ENCODE data around the gene RSPH1. TPM values are rescaled to one million over a fixed set of nuclear protein-coding genes. Genes with fewer than 3 reads are reported as not detected.

The RSPH1 gene
- total RNA-seq, 2 experiments from 2014 or later: 0.32 TPM; not detected in 1

- Mint-ChIP-seq H3K4me1 (peaks cover 2% of the 10 kb centered on the region), H3K27me3 (no peaks in the 10 kb centered on the region), H3K36me3 (no peaks in the 10 kb centered on the region), H3K4me3 (no peak overlapping the region), H3K27ac (no peak overlapping the region), H3K9me3 (no peaks in the 10 kb centered on the region)
- no peak for DNase-seq
Measured at GRCh38 chr21:42509244-42509643, 13.2 kb upstream of the RSPH1 start.

GRCh38 chr21:42508371-42508770, 12.3 kb upstream of the RSPH1 start:
- DNase-seq: no peak
- Mint-ChIP-seq H3K4me3 (no peak overlapping the region), H3K27me3 (no peaks in the 10 kb centered on the region), H3K36me3 (no peaks in the 10 kb centered on the region), H3K27ac (no peak overlapping the region), H3K9me3 (no peaks in the 10 kb centered on the region), H3K4me1 (peaks cover 10% of the 10 kb centered on the region)

GRCh38 chr21:42507418-42507817, 11.4 kb upstream of the RSPH1 start:
- H3K36me3 Mint-ChIP-seq: no peaks in the 10 kb centered on the region
- DNase-seq: no peak
- no peaks in the 10 kb centered on the region for H3K27me3 Mint-ChIP-seq
- H3K4me1 Mint-ChIP-seq: peaks cover 10% of the 10 kb centered on the region
- no peak overlapping the region for H3K4me3 Mint-ChIP-seq
- no peaks in the 10 kb centered on the region for H3K9me3 Mint-ChIP-seq
- no peak overlapping the region for H3K27ac Mint-ChIP-seq

- H3K4me3 Mint-ChIP-seq: no peak overlapping the region
- H3K9me3 Mint-ChIP-seq: no peaks in the 10 kb centered on the region
- no peak overlapping the region for H3K27ac Mint-ChIP-seq
- no peak for DNase-seq
- no peaks in the 10 kb centered on the region for H3K36me3 Mint-ChIP-seq
- peaks cover 10% of the 10 kb centered on the region for H3K4me1 Mint-ChIP-seq
- H3K27me3 Mint-ChIP-seq: peaks cover 4% of the 10 kb centered on the region
Measured at GRCh38 chr21:42505090-42505726, 9.2 kb upstream of the RSPH1 start.

DNA sequence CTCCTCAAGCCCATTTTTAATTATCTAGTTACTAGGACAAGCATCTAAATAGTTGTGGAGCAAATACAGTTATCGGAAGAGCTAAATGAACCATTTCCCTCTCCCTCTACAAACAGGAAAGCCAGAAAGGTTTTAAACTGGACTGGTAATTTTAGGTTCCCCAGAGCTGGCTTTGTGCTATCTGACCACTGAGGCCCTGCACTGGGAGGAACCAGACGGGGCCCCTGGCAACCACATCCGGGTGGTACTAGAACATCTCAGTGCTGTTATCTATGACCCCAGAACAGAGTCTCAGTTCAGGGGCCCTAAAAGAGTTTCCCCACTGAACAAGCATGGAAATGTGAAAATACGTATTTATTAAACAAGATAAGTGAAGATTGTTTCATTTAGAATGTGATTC, 7.7 kb upstream of the RSPH1 start:
- Mint-ChIP-seq H3K9me3 (no peaks in the 10 kb centered on the region), H3K27ac (peak overlapping the region; percentile 77), H3K27me3 (peaks cover 4% of the 10 kb centered on the region), H3K36me3 (no peaks in the 10 kb centered on the region), H3K4me3 (no peak overlapping the region), H3K4me1 (peaks cover 10% of the 10 kb centered on the region)
- DNase-seq: no peak

GRCh38 chr21:42500736-42501135, 4.7 kb upstream of the RSPH1 start:
- no peaks in the 10 kb centered on the region for H3K9me3 Mint-ChIP-seq
- peaks cover 4% of the 10 kb centered on the region for H3K27me3 Mint-ChIP-seq
- no peak overlapping the region for H3K27ac Mint-ChIP-seq
- peaks cover 20% of the 10 kb centered on the region for H3K4me1 Mint-ChIP-seq
- no peak for DNase-seq
- H3K36me3 Mint-ChIP-seq: no peaks in the 10 kb centered on the region
- H3K4me3 Mint-ChIP-seq: no peak overlapping the region

GRCh38 chr21:42500225-42500624, 4.2 kb upstream of the RSPH1 start:
- Mint-ChIP-seq H3K36me3 (no peaks in the 10 kb centered on the region), H3K27me3 (peaks cover 4% of the 10 kb centered on the region), H3K4me1 (peaks cover 24% of the 10 kb centered on the region), H3K4me3 (no peak overlapping the region), H3K9me3 (no peaks in the 10 kb centered on the region), H3K27ac (no peak overlapping the region)
- no peak for DNase-seq

DNA sequence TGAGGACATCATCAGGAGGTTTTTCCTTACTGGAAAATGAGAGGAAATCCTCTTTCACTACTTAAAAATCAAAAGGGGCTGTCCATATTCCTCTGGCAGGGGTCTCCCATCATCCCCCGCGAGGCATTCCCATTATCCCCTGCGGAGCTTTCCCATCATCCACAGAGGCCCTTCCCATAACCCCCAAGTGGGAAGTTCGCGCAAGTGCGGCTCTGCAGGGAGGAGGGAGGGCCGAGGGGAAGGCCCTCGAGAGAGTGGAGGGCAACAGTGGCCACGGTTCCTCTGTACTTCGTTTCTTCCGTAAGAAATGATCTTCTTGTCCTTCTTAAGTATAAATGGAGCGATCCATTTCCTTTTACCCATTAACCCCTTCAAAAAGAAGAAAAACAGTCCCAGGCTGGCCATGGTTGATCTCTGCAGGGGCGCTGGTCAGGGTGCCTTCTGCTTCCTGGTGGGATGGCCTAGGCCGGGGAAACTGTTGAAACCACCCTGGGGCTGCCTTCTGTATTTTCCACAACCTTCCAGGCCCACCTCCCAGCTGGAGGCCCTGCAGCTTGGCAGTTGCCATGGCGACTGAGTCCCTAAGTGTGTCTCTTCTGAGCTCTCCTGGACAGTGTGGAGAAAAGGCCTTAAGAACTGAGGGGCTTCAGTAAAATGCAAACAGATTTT, 3.6 kb upstream of the RSPH1 start:
- Mint-ChIP-seq H3K27me3 (peaks cover 4% of the 10 kb centered on the region), H3K36me3 (no peaks in the 10 kb centered on the region), H3K9me3 (no peaks in the 10 kb centered on the region), H3K4me1 (peaks cover 22% of the 10 kb centered on the region), H3K4me3 (no peak overlapping the region), H3K27ac (no peak overlapping the region)
- DNase-seq: no peak

GRCh38 chr21:42498012-42498411, 2.0 kb upstream of the RSPH1 start:
- H3K9me3 Mint-ChIP-seq: no peaks in the 10 kb centered on the region
- H3K4me3 Mint-ChIP-seq: no peak overlapping the region
- peaks cover 4% of the 10 kb centered on the region for H3K27me3 Mint-ChIP-seq
- no peak for DNase-seq
- H3K4me1 Mint-ChIP-seq: peaks cover 14% of the 10 kb centered on the region
- H3K36me3 Mint-ChIP-seq: no peaks in the 10 kb centered on the region
- no peak overlapping the region for H3K27ac Mint-ChIP-seq

DNA sequence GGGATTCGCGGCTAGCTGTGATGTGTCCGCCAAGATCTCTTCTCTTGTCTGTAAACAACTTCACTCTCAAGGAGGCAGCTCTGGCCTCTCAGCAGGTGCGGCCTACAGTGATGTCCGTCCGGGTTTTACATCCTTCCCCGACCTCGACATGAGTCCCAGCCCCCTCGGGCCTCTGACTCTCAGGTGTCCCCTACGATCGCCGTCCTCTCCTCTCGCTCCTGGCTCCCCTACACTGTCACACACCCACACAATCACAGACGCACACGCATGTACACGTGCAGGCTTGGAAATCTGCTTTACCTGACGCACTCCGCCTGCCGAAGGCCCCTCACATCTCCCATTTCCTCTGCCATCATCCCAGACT, 797 bp upstream of the RSPH1 start:
- no peaks in the 10 kb centered on the region for H3K27me3 Mint-ChIP-seq

DNA sequence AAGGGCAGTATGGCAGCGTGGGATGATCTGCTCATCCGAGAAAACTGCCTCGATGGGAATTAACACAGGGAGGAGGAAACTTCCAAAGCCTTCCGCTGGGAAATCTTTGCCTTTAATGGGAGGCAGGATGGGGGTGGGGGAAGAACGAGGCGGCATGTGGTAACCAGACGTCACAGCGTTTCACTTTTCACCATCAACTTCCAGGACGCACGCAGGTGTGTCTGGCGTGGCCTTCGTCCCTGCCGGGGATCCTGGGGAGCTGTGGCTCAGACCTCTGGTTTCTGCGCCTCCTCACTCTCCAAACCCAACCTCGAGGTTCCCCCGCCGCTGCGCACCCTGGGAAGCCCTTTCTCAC, 282 bp downstream of the RSPH1 start:
- Mint-ChIP-seq H3K4me3 (peak overlapping the region; percentile 86), H3K27me3 (no peaks in the 10 kb centered on the region), H3K36me3 (no peaks in the 10 kb centered on the region), H3K27ac (peak overlapping the region; percentile 68), H3K9me3 (no peaks in the 10 kb centered on the region), H3K4me1 (peaks cover 14% of the 10 kb centered on the region)
- no peak for DNase-seq

More for the DNA sequence above, 797 bp upstream of the RSPH1 start:
- Mint-ChIP-seq H3K27ac (peak overlapping the region; percentile 42), H3K4me3 (peak overlapping the region; percentile 86), H3K4me1 (peaks cover 14% of the 10 kb centered on the region), H3K9me3 (no peaks in the 10 kb centered on the region), H3K36me3 (no peaks in the 10 kb centered on the region)
- DNase-seq: no peak

GRCh38 chr21:42495027-42495426, 997 bp downstream of the RSPH1 start:
- DNase-seq: no peak
- Mint-ChIP-seq H3K36me3 (no peaks in the 10 kb centered on the region), H3K4me1 (peaks cover 14% of the 10 kb centered on the region), H3K27ac (no peak overlapping the region), H3K4me3 (no peak overlapping the region), H3K9me3 (no peaks in the 10 kb centered on the region), H3K27me3 (no peaks in the 10 kb centered on the region)

- Mint-ChIP-seq H3K4me3 (no peak overlapping the region), H3K9me3 (no peaks in the 10 kb centered on the region), H3K27ac (no peak overlapping the region), H3K4me1 (peaks cover 14% of the 10 kb centered on the region), H3K27me3 (no peaks in the 10 kb centered on the region), H3K36me3 (no peaks in the 10 kb centered on the region)
- DNase-seq: no peak
Measured at GRCh38 chr21:42493109-42494060, 2.6 kb downstream of the RSPH1 start.

DNA sequence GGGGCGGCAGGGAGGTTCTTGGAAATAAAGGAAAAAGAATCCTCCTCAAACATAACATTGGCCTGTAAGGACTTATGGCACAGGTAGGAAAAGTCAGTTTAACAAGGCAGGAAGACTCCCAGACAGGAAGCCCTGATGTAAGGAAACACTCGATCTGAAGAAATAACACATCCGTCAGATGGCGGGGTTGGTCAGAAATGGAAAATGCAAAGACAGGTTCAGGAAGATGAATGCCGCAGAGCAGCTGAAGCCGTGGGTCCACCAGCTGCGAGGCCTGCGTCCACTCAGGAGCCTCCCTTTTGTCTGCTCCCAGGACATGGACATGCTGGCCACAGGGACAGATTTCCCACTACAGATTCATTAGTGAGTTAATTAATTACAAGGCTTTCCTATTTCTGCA, 3.8 kb downstream of the RSPH1 start:
- no peaks in the 10 kb centered on the region for H3K36me3 Mint-ChIP-seq
- no peak overlapping the region for H3K27ac Mint-ChIP-seq
- H3K4me3 Mint-ChIP-seq: no peak overlapping the region
- H3K9me3 Mint-ChIP-seq: no peaks in the 10 kb centered on the region
- H3K4me1 Mint-ChIP-seq: peaks cover 13% of the 10 kb centered on the region
- no peaks in the 10 kb centered on the region for H3K27me3 Mint-ChIP-seq
- DNase-seq: no peak

DNA sequence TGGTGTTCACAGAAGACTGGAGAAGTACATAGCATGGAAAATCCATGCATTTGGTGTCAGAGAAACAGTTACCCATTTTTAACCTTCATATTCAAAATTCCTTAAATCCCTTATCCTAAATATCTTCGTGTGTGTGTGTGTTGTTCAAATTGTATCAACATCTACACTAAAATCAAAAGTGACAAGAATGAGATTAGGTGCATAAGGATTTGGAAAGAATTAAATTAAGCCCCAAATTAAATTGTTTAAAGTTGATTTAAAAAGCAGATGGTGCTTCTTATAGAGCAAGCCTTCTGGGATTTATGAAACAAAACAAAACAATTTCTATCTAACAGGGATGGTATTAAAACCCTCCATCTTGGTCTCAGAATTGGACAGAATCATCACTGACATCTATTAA, 4.7 kb downstream of the RSPH1 start:
- Mint-ChIP-seq H3K27me3 (no peaks in the 10 kb centered on the region), H3K4me3 (no peak overlapping the region), H3K4me1 (peaks cover 7% of the 10 kb centered on the region), H3K27ac (no peak overlapping the region), H3K9me3 (no peaks in the 10 kb centered on the region), H3K36me3 (no peaks in the 10 kb centered on the region)
- no peak for DNase-seq

All from activated naive CD8-positive, alpha-beta T cell treated with anti-CD3 and anti-CD28 coated beads for 36 hours (primary cell).